ENCODE results near the gene GDF2.

DNA sequence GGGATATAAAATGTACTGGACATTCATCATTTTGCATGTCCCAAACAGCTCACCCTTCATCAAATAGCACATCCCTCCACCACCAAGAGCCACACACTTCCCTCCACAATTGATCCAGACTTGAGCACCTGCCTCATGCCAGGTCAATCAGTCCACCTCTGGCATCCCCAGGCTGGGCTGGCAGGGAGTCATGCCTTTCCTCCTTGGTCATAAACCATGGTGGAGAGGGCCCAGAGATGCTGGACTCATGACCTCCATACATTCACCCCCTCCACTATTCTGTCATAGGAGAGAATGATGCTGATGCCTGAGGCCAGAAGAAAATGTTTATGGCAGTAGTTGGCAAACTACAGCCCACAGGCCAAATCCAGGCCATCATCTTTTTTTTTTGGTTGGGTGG is 38.4 kb upstream of the GDF2 start:
- TF ChIP-seq CTCF (conservative IDR thresholded peaks at IDR 0.05 in 1 of 2, IDR thresholded peaks at IDR 0.05 in 1 of 2; ENCODE audit: extremely low read depth in 1 of 2, insufficient read depth in 1 of 2, low read depth in 1 of 2, low read length in 2 of 2) (no peak), EZH2 (IDR thresholded peaks at IDR 0.05; ENCODE audit: borderline replicate concordance, low read length) (no peak)

Data from mammary epithelial cell (primary cell).